ENCODE measurements around the gene CTNND2. TPM values are rescaled to one million over a fixed set of nuclear protein-coding genes. Genes with fewer than 3 reads are reported as not detected.

The CTNND2 gene
- total RNA-seq, 4 donors from 2014 or later: 0.18 to 14.9 (median 0.47) TPM; not detected in 1

- TF ChIP-seq POLR2A (IDR thresholded peaks at IDR 0.05) (no peak), CTCF (IDR thresholded peaks at IDR 0.05) (no peak)
- no peaks in the 10 kb centered on the region for H3K27me3 ChIP-seq
- DNase-seq: no peak
- no peaks in the 10 kb centered on the region for H3K36me3 ChIP-seq
- no peaks in the 10 kb centered on the region for H3K9me3 ChIP-seq
- H3K4me1 ChIP-seq: no peaks in the 10 kb centered on the region
- no peak overlapping the region for H3K27ac ChIP-seq
- no peak overlapping the region for H3K4me3 ChIP-seq
Observed at GRCh38 chr5:11177999-11178711, 726.1 kb downstream of the CTNND2 start.

- no peaks in the 10 kb centered on the region for H3K36me3 ChIP-seq
- DNase-seq: no peak
- H3K4me1 ChIP-seq: no peaks in the 10 kb centered on the region
- H3K27me3 ChIP-seq: no peaks in the 10 kb centered on the region
- TF ChIP-seq POLR2A (IDR thresholded peaks at IDR 0.05) (no peak), CTCF (IDR thresholded peaks at IDR 0.05) (no peak)
- no peaks in the 10 kb centered on the region for H3K9me3 ChIP-seq
- H3K4me3 ChIP-seq: no peak overlapping the region
- H3K27ac ChIP-seq: no peak overlapping the region
Observed at GRCh38 chr5:11174591-11174990, 729.7 kb downstream of the CTNND2 start.

- Histone ChIP-seq H3K27me3 (no peaks in the 10 kb centered on the region), H3K9me3 (no peaks in the 10 kb centered on the region), H3K4me1 (no peaks in the 10 kb centered on the region), H3K4me3 (no peak overlapping the region), H3K27ac (no peak overlapping the region), H3K36me3 (no peaks in the 10 kb centered on the region)
- TF ChIP-seq POLR2A (IDR thresholded peaks at IDR 0.05) (no peak), CTCF (IDR thresholded peaks at IDR 0.05) (no peak)
- no peak for DNase-seq
Observed at GRCh38 chr5:11172484-11172883, 731.8 kb downstream of the CTNND2 start.

- Histone ChIP-seq H3K4me1 (no peaks in the 10 kb centered on the region), H3K36me3 (no peaks in the 10 kb centered on the region), H3K9me3 (no peaks in the 10 kb centered on the region), H3K4me3 (no peak overlapping the region), H3K27ac (no peak overlapping the region), H3K27me3 (no peaks in the 10 kb centered on the region)
- no peak for DNase-seq
- TF ChIP-seq CTCF (IDR thresholded peaks at IDR 0.05) (no peak), POLR2A (IDR thresholded peaks at IDR 0.05) (no peak)
Observed at GRCh38 chr5:11171236-11171635, 733.0 kb downstream of the CTNND2 start.

GRCh38 chr5:11166923-11167322 lies 737.3 kb downstream of the CTNND2 start:
- no peak for DNase-seq
- H3K9me3 ChIP-seq: no peaks in the 10 kb centered on the region
- no peak for TF ChIP-seq CTCF (IDR thresholded peaks at IDR 0.05)
- TF ChIP-seq POLR2A (IDR thresholded peaks at IDR 0.05): no peak

More at GRCh38 chr5:11166923-11167322, 737.3 kb downstream of the CTNND2 start:
- H3K4me3 ChIP-seq: no peak overlapping the region
- no peak overlapping the region for H3K27ac ChIP-seq
- H3K27me3 ChIP-seq: no peaks in the 10 kb centered on the region
- no peaks in the 10 kb centered on the region for H3K4me1 ChIP-seq
- no peaks in the 10 kb centered on the region for H3K36me3 ChIP-seq

Data from Peyer's patch (tissue), 4 donors.